ENCODE data around the gene SAP25. TPM values are rescaled to one million over a fixed set of nuclear protein-coding genes. Genes with fewer than 3 reads are reported as not detected.

Gene SAP25
- polyA plus RNA-seq, 1 donor (not counting 4 experiments of a cell fraction or from before 2014, with no cell fraction given): 0.16 TPM

Small RNAs within 50 kb of the gene (small RNA-seq; reads per million reads assigned to genes)
- 0 reads per million in 3 experiments for gene RN7SL416P (ENCODE audit: insufficient read length in 3 of 3, low read depth in 3 of 3, low replicate concordance in 1 of 3)
- gene SAP25 (ENCODE audit: insufficient read length in 3 of 3, low read depth in 3 of 3, low replicate concordance in 1 of 3): 0 reads per million in 3 experiments

Other genes starting within 250 kb of the SAP25 start
- 16.5 to 31.4 TPM (median 23.1 TPM) in 3 replicates for gene PILRB, start 215.8 kb downstream of the SAP25 start, polyA plus RNA-seq
- 0.17 to 0.59 TPM (median 0.33 TPM) in 3 replicates for gene PILRA, start 200.4 kb downstream of the SAP25 start, polyA plus RNA-seq
- gene ZCWPW1, start 145.2 kb downstream of the SAP25 start, polyA plus RNA-seq: 1.4 to 2.0 TPM (median 1.7 TPM) in 3 replicates
- gene MEPCE, start 144.1 kb downstream of the SAP25 start, polyA plus RNA-seq: 10.6 to 14.7 TPM (median 10.8 TPM) in 3 replicates
- 12.2 to 15.3 TPM (median 13.3 TPM) in 3 replicates for gene PPP1R35, start 137.4 kb downstream of the SAP25 start, polyA plus RNA-seq
- gene SPACDR, start 109.6 kb downstream of the SAP25 start, polyA plus RNA-seq: 0.24 to 0.54 TPM (median 0.37 TPM) in 3 replicates
- 8.4 to 16.6 TPM (median 9.1 TPM) in 3 replicates for gene TSC22D4, start 94.7 kb downstream of the SAP25 start, polyA plus RNA-seq
- gene NYAP1, start 90.0 kb downstream of the SAP25 start, polyA plus RNA-seq: 0.16 to 0.48 TPM (median 0.16 TPM) in 3 replicates
- 3.1 to 4.1 TPM (median 3.4 TPM) in 3 replicates for gene AGFG2, start 34.7 kb downstream of the SAP25 start, polyA plus RNA-seq
- 4.9 to 8.1 TPM (median 7.3 TPM) in 3 replicates for gene LRCH4, start 12.2 kb upstream of the SAP25 start, polyA plus RNA-seq
- 0.19 to 0.34 TPM (median 0.22 TPM) in 3 replicates for gene FBXO24, start 12.4 kb upstream of the SAP25 start, polyA plus RNA-seq
- 0.63 to 1.3 TPM (median 0.80 TPM) in 3 replicates for gene PCOLCE, start 28.5 kb upstream of the SAP25 start, polyA plus RNA-seq
- 4.1 to 17.0 TPM (median 5.5 TPM) in 3 replicates for gene MOSPD3, start 38.6 kb upstream of the SAP25 start, polyA plus RNA-seq
- 0.07 to 0.21 TPM (median 0.12 TPM) in 3 replicates for gene TFR2, start 67.7 kb upstream of the SAP25 start, polyA plus RNA-seq
- gene ACTL6B, start 82.5 kb upstream of the SAP25 start, polyA plus RNA-seq: not detected in 3 replicates
- gene GNB2, start 99.8 kb upstream of the SAP25 start, polyA plus RNA-seq: 87.2 to 216 TPM (median 126 TPM) in 3 replicates
- 3.2 to 4.8 TPM (median 4.0 TPM) in 3 replicates for gene GIGYF1, start 120.3 kb upstream of the SAP25 start, polyA plus RNA-seq
- gene POP7, start 132.2 kb upstream of the SAP25 start, polyA plus RNA-seq: 37.8 to 50.3 TPM (median 44.6 TPM) in 3 replicates
- 0.35 to 0.86 TPM (median 0.41 TPM) in 3 replicates for gene EPO, start 146.6 kb upstream of the SAP25 start, polyA plus RNA-seq
- 0.09 to 0.36 TPM (median 0.14 TPM) in 3 replicates for gene ZAN, start 159.7 kb upstream of the SAP25 start, polyA plus RNA-seq